Activated effector memory CD4-positive, alpha-beta T cell treated with Interleukin-2 at 50 U/mL for 16 hours (primary cell): ENCODE results near the gene ZNF367.

Source experiments
- DNase-seq: peaks from one replicate; pipeline ENCODE4 v3.0.0-alpha.2; 2020

The ZNF367 gene

GRCh38 chr9:96418083-96418919 is at the start of gene ZNF367:
Gene ZNF367 (minus strand): TSS chr9:96418370. CDS start chr9:96418032, 338 bp downstream.
- DNase-seq, result peak; percentile 88

DNA sequence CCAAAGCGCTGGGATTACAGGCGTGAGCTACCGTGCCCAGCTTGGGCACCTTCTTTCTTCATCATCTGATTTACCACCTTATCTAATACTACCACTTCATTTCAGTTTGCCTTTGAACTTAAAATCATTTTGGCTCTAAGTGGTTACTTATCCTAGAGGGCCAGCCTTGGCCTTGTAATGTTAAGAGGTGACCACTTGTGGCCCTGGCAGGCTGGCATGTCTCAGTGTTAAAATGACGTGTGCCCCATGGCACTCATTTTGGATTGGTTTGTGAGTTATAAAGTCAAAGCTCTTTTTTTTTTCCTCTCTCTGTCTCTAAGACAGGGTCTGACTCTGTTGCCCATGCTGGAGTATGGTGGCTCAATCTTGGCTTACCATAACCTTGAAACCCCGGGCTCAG is 49.6 kb upstream of the ZNF367 start:
- no peak for DNase-seq

- DNase-seq, result no peak
These were observed 46.3 kb upstream of the ZNF367 start for GRCh38 chr9:96464426-96464825.

- DNase-seq, result no peak
These were observed 44.4 kb upstream of the ZNF367 start for GRCh38 chr9:96462541-96462940.

DNA sequence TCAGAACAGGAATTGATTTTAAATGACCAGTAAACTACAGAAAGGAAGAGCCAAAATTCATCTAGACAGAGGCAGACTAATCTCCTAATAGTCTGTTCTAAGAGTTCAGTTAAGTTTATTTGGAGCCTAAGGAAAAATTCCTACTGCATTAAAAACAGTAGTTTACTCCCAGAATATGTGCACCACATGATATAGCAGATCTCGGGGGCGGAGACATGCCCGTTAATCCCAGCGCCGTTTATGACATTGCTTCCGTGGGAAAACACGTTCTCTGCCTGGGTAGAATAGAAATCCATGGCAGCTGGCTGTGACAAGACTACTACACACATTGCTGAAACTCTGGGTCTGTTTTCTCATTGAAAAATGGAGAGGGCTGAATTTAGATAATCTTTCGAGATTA is 43.2 kb upstream of the ZNF367 start:
- no peak for DNase-seq

DNA sequence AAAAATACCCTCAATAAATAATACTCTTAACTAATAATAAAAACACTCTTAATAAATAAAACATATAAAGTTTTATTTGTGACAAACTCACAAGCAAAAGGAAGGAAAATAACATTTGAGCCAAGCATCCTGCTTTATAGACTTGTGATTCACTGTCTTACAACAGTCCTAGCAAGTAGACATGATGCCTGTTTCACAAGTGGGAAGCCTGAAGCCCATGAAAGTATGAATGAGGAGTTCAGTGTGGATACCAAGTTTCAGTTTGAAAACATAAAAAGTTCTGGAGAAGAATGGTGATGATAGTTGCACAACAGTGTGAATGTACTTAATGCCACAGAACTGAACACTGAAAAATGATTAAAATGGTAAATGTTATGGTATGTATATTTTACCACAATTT is 42.7 kb upstream of the ZNF367 start:
- DNase-seq, result no peak

GRCh38 chr9:96460470-96460869 is 42.3 kb upstream of the ZNF367 start:
- DNase-seq, result no peak

- DNase-seq, result no peak
These were observed 41.3 kb upstream of the ZNF367 start for GRCh38 chr9:96459268-96460007.

DNA sequence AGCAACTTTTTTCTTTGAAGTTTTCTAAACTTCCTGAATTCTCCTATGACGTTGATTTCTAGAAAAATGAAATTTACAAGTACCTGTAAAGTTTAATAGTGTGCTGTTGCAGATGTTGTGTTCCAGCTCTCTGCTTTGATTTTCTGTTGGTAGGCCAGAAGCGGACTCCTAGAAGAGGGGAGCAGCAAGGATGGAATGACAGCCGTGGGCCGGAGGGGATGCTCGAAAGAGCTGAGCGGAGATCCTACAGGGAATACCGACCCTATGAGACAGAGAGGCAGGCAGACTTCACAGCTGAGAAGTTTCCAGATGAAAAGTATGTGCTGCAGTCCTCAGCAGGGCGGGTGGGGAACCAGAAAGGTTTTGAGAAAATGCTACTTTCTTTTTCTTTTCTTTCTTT is 40.1 kb upstream of the ZNF367 start:
- no peak for DNase-seq

- no peak for DNase-seq
These were observed 39.1 kb upstream of the ZNF367 start for GRCh38 chr9:96457266-96457665.

DNA sequence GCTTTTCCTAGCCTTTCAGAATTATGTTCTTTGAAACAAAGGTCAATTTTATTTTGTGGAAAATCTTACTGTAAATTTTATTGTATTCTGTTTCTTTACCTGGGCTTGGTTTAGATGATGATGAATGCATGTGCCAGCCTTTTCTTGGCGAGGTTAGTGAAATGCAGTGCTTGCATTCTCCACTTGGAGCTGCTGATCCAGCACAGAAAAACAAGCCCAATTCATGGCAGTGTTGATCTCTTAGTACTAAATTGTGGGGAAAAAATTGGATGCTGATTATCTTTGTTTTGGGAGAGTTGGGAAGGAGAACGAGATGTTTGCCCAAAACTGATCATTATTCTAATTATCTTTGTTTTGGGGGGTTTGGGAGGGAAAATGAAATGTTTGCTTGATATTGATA is 35.5 kb upstream of the ZNF367 start:
- DNase-seq, result no peak

DNA sequence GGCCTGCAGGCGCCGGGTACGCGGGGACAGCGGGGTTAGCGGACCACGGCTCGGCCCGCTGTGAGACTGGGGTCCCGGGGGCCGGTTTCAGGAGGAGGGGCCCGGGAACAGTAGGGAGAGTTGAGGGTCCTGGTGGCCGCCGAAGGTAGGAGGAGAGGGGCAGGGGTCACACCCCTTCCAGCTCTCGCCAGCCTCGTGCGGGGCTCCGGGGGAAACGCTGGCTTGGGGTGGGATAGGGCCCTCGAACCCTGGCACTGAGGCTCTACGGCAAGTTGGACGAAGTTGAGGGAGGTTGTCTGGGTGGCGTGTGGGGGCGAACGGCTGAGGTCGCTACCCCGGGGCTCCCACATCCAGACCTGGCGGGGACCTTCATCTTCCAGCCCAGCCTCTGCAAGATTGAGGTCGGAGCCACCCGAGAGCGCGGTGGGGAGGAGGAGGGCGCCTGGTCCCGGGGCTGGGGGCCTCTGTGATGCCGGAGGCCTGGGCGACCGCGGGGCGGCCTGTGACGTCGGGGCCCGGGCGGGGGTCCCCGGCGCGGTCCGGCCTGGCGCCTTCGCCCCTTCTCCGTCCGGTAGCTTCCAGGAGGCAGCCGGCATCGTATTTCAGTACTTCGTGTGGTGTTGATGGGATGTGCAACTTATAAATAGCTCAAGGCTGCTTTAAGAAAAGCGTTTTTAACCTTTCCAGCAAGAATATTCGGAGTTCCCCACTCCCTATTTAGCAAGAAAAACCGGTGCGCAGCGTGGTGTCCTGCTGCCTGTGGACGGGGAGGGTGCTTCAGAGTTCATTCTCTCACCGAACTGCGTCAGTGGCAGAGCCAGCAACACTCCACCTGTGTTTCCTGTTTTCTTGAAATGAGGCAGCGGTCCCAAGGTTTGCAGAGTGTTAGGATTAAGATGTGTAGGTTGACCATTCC is 32.7 kb upstream of the ZNF367 start:
- peak; percentile 30 for DNase-seq

DNA sequence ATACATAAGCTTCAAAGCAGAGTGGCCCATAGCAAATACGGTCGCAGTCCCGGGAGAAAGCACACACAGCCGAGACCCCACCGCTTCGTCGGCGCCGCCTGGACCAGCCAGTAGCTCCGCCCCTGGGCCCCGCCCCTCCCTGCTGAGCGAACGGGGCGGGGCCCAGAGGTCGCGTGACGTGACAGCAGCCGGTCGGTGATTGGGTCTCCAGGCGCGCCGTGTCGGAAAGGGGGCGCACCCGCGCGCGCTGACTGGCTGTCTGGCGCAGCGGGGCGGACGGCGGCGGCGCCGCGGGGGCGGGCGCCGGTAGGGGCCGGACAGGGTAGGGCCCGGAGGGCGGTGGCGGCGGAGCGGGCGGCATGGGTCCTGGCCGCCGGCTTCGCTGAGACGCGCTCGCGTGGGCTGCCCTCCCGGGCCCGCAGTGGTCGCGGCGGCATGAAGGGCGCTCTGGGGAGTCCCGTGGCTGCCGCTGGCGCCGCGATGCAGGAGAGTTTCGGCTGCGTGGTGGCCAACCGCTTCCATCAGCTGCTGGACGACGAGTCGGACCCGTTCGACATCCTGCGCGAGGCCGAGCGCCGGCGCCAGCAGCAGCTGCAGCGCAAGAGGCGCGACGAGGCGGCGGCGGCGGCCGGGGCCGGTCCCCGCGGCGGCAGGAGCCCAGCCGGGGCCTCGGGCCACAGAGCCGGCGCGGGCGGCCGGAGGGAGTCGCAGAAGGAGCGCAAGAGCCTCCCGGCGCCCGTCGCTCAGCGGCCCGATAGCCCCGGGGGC is 31.9 kb upstream of the ZNF367 start, which contains the start of gene HABP4:
TSS of gene HABP4 (plus strand) at position 325 of the 768 bp plus-strand sequence. CDS start at position 436, 111 bp downstream.
- DNase-seq, result peak; percentile 94

DNA sequence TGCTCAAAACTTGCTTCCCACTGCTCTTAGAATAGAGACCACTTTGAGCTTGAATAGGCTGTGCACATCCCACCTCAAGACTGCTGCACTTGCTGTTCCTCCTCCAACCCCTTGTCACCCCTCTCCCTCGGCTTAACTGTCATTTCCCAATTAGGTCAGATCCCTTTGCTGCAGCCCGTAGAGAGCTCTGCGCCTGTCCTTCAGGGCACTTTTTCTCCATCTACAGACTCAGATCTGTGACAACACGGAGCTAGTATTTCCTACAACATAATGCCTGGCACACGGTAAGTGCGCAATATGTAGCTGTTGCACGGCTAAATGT is 31.3 kb upstream of the ZNF367 start:
- DNase-seq, result no peak

GRCh38 chr9:96448546-96449170 is 30.5 kb upstream of the ZNF367 start:
- DNase-seq, result no peak

DNA sequence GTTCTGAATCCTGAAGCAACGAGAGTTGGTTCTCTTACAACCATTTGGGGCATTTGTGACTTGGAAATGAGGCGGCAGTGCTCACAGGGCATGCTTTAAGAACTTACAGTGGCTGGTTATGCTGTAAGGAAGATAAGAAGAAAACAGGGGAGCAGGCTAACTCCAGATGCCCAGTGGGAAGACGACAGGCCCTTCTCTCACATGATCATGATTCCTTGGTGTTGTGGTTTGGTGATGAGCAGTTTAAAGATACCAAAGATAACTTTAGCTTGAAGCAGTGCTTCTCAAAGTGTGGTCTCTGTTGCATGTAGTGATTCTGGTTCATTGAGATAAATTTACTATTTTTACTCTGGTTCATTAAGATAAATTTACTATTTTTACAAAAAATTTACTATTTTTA is 29.2 kb upstream of the ZNF367 start:
- no peak for DNase-seq

DNA sequence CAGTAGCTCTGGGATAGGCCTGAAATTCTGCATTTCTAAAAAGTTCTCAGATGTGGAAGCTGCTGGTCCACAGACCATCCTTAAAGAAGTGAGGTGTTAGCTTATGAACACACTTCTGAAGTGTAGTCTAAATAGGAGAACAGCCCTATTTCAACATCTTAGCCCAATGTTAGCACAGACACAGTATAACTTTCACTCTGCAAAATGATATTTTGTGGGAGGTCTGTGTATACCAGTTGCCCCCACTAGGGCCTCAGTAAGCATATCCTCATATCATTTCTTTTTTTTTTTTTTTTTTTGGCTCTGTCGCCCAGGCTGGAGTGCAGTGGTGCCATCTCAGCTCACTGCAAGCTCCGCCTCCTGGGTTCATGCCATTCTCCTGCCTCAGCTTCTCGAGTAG is 24.3 kb upstream of the ZNF367 start:
- no peak for DNase-seq

GRCh38 chr9:96441798-96442445 is 23.8 kb upstream of the ZNF367 start:
- no peak for DNase-seq

DNA sequence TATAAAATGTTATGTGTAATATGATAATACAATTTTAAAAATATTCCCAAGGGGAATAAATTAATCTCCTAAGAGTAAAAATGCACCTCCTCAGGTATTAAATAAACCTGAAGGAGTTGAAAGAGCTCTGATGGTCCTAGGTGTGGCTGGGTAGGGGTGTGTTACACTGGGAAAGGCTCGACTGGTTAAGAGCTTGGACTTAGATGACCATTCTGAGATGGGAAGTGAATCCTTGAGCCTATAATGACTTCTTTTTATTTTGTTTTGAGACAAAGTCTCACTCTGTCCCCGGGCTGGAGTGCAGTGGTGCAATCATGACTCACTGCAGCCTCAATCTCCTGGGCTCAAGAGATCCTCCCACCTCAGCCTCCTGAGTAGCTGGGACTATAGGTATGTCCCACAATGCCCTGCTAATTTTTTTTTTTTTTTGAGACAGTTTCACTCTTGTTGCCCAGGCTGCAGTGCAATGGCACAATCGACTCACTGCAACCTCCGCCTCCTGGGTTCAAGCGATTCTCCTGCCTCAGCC is 22.6 kb upstream of the ZNF367 start:
- no peak for DNase-seq

DNA sequence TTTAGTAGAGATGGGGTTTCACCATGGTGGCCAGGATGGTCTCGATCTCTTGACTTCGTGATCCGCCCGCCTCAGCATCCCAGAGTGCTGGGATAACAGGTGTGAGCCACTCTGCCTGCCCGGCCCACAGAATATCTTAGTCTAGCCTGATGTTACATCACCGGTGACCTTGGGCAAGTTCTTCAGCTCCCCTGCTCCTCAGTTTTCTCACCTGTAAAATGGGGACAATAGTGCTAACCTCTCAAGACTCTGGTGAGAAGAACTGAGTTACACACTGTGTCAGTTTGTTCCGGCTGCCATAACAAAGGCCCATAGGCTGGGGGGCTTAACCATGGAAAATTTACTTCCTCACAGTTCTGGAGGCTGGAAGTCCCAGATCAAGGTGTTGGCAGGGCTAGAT is 19.3 kb upstream of the ZNF367 start:
- DNase-seq, result no peak

DNA sequence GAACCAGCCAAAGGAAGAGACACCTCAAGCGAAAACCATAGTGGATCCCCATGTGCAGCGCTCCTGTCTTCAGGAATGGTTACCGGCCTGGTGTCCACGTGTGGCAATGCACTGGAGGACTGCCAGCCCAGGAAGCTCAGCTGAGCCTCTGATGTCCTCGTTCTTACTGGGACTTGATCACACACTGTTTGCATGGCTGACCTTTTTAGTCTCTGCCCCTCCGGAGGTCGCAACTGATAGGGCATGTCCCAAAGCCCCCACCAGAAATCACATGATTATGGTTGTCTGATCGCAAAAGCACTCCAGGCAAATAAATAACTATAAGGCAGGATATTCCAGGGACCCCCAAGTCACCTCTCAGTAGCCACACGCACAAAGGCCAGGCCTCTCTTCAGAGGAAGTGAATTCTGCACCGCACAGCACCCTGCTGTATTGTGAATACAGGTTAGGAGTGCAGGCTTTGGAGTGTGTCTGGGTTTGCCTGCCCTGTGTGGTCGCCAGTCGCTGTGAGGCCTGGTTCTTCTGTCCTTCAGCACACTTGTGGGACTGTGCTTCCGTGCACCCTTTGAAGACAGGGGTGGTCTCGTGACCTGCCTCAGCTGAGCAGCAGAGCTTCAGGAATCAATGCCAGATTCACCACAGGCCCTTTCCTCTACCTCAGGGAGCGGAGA is 18.4 kb upstream of the ZNF367 start:
- no peak for DNase-seq
